HEK293 (cell line): ENCODE measurements around the gene ITPKC.

Experiments
- HIC1 ChIP-seq: fragments of 450-650 bp; formaldehyde crosslinking; IDR thresholded peaks from 2 replicates; pipeline ENCODE4 v1.5.1; 2016; ENCODE audit warnings: missing biosample characterization, missing genetic modification characterization
- KLF17 ChIP-seq: fragments of 450-650 bp; formaldehyde crosslinking; IDR thresholded peaks from 2 replicates; pipeline ENCODE4 v1.5.1; 2016; ENCODE audit warnings: missing biosample characterization, missing genetic modification characterization
- KLF7 ChIP-seq: fragments of 450-650 bp; formaldehyde crosslinking; IDR thresholded peaks from 2 replicates; pipeline ENCODE4 v1.5.1; 2016; ENCODE audit warnings: missing biosample characterization, missing genetic modification characterization, borderline replicate concordance
- MYNN ChIP-seq: fragments of 450-650 bp; formaldehyde crosslinking; IDR thresholded peaks from 2 replicates; pipeline ENCODE4 v1.5.1; 2016; ENCODE audit warnings: missing biosample characterization, missing genetic modification characterization, borderline replicate concordance
- MZF1 ChIP-seq: fragments of 450-650 bp; formaldehyde crosslinking; IDR thresholded peaks from 2 replicates; pipeline ENCODE4 v1.5.1; 2017; ENCODE audit warnings: missing biosample characterization, missing genetic modification characterization, borderline replicate concordance
- REST ChIP-seq: fragments of 450-650 bp; formaldehyde crosslinking; IDR thresholded peaks from 2 replicates; pipeline ENCODE4 v1.5.1; 2016; ENCODE audit warnings: missing biosample characterization, missing genetic modification characterization
- ZBTB17 ChIP-seq: fragments of 450-650 bp; formaldehyde crosslinking; IDR thresholded peaks from 2 replicates; pipeline ENCODE4 v1.5.1; 2016; ENCODE audit warnings: missing biosample characterization, missing genetic modification characterization
- ZBTB20 ChIP-seq: fragments of 450-650 bp; formaldehyde crosslinking; IDR thresholded peaks from 2 replicates; pipeline ENCODE4 v1.5.1; 2016; ENCODE audit warnings: missing biosample characterization, missing genetic modification characterization
- ZFHX2 ChIP-seq: fragments of 450-650 bp; formaldehyde crosslinking; conservative IDR thresholded peaks from 2 replicates; pipeline ENCODE4 v1.5.1; 2016; ENCODE audit warnings: missing biosample characterization, missing genetic modification characterization
- ZNF10 ChIP-seq: fragments of 450-650 bp; formaldehyde crosslinking; IDR thresholded peaks from 2 replicates; pipeline ENCODE4 v1.5.1; 2017; ENCODE audit warnings: missing biosample characterization, missing genetic modification characterization
- ZNF157 ChIP-seq: fragments of 450-650 bp; formaldehyde crosslinking; IDR thresholded peaks from 2 replicates; pipeline ENCODE4 v1.5.1; 2016; ENCODE audit warnings: missing biosample characterization, missing genetic modification characterization
- ZNF211 ChIP-seq: fragments of 450-650 bp; formaldehyde crosslinking; IDR thresholded peaks from 2 replicates; pipeline ENCODE4 v1.5.1; 2016; ENCODE audit warnings: low read depth, missing biosample characterization, missing genetic modification characterization
- ZNF24 ChIP-seq: fragments of 450-650 bp; formaldehyde crosslinking; IDR thresholded peaks from 2 replicates; pipeline ENCODE4 v1.5.1; 2016; ENCODE audit warnings: missing biosample characterization, missing genetic modification characterization
- ZNF391 ChIP-seq: fragments of 450-650 bp; formaldehyde crosslinking; IDR thresholded peaks from 2 replicates; pipeline ENCODE4 v1.5.1; 2016; ENCODE audit warnings: low read depth, missing biosample characterization, missing genetic modification characterization, borderline replicate concordance
- ZNF416 ChIP-seq: fragments of 450-650 bp; formaldehyde crosslinking; IDR thresholded peaks from 2 replicates; pipeline ENCODE4 v1.5.1; 2016; ENCODE audit warnings: missing biosample characterization, missing genetic modification characterization
- ZNF488 ChIP-seq: fragments of 450-650 bp; formaldehyde crosslinking; IDR thresholded peaks from 2 replicates; pipeline ENCODE4 v1.5.1; 2016; ENCODE audit warnings: missing biosample characterization, missing genetic modification characterization
- ZNF549 ChIP-seq: fragments of 450-650 bp; IDR thresholded peaks from 2 replicates; pipeline ENCODE4 v1.5.1; 2018; ENCODE audit warnings: missing biosample characterization, missing genetic modification characterization, mild to moderate bottlenecking, inconsistent platforms, moderate library complexity
- ZNF558 ChIP-seq: fragments of 450-650 bp; formaldehyde crosslinking; IDR thresholded peaks from 2 replicates; pipeline ENCODE4 v1.5.1; 2016; ENCODE audit warnings: missing biosample characterization, missing genetic modification characterization
- ZNF76 ChIP-seq: fragments of 450-650 bp; formaldehyde crosslinking; IDR thresholded peaks from 2 replicates; pipeline ENCODE4; 2016; ENCODE audit warnings: low read depth, missing biosample characterization, missing genetic modification characterization, borderline replicate concordance
- ZSCAN18 ChIP-seq: fragments of 450-650 bp; formaldehyde crosslinking; IDR thresholded peaks from 2 replicates; pipeline ENCODE4 v1.5.1; 2016; ENCODE audit warnings: missing biosample characterization, missing genetic modification characterization
- ZXDB ChIP-seq: fragments of 450-650 bp; formaldehyde crosslinking; IDR thresholded peaks from 2 replicates; pipeline ENCODE4 v1.5.1; 2016; ENCODE audit warnings: missing biosample characterization, missing genetic modification characterization

The ITPKC gene

GRCh38 chr19:40777937-40778705 is 61.2 kb downstream of the ITPKC start, which contains the start of gene RAB4B (continued):
- no peak for TF ChIP-seq MYNN (tag by site-specific recombination)
- TF ChIP-seq ZSCAN18 (tag by site-specific recombination), result no peak
- TF ChIP-seq ZBTB17, result peak; percentile 99
- no peak for TF ChIP-seq HIC1
- peak; percentile 100 for TF ChIP-seq ZBTB20 (tag by site-specific recombination)
- TF ChIP-seq ZNF10 (tag by site-specific recombination), result peak; percentile 36; the same call in 1 of the 2 replicates
- peak; percentile 55 for TF ChIP-seq KLF17 (tag by site-specific recombination)
- TF ChIP-seq ZNF558 (tag by site-specific recombination), result no peak
- no peak; the same call in 1 of the 2 replicates for TF ChIP-seq ZNF391 (tag by site-specific recombination)
- no peak for TF ChIP-seq ZNF549 (tag by site-specific recombination)
- TF ChIP-seq ZFHX2 (tag by site-specific recombination), result peak; percentile 78
- peak; percentile 65; the same call in 1 of the 2 replicates for TF ChIP-seq KLF7 (tag by site-specific recombination)
- no peak for TF ChIP-seq ZNF157 (tag by site-specific recombination)
- TF ChIP-seq REST (tag by site-specific recombination), result no peak
- TF ChIP-seq ZNF211 (tag by site-specific recombination), result no peak
- peak; percentile 74 for TF ChIP-seq ZNF76 (tag by site-specific recombination)
- TF ChIP-seq ZNF416 (tag by site-specific recombination), result no peak
- TF ChIP-seq ZNF24 (tag by site-specific recombination), result 0 out of 2 replicates have a peak, but pooled peaks have one; percentile 23
- no peak for TF ChIP-seq MZF1 (tag by site-specific recombination)
- no peak for TF ChIP-seq ZNF488 (tag by site-specific recombination)
- TF ChIP-seq ZXDB (tag by site-specific recombination), result peak; percentile 62; the same call in 1 of the 2 replicates
